GM13976 (cell line): ENCODE data around the gene URB1.

Source experiments
- DNase-seq: peaks from one replicate; pipeline ENCODE4 v3.0.0; 2012; ENCODE audit warnings: low spot score
- CTCF ChIP-seq: IDR thresholded peaks from 2 replicates; pipeline ENCODE4 v1.5.1; 2012; ENCODE audit warnings: borderline replicate concordance, mild to moderate bottlenecking; ENCODE audit not compliant: insufficient read depth; ENCODE audit errors: extremely low read depth, missing control alignments, control extremely low read depth
- in situ Hi-C: fragments of 300-500 bp; cut with MboI; formaldehyde crosslinking; loops from one replicate; pipeline ENCODE4 v1.12.0; 2022; ENCODE audit warnings: low sequenced_read_pairs, mixed read lengths, inconsistent platforms; ENCODE audit not compliant: unreplicated experiment

Gene URB1

GRCh38 chr21:32322676-32323075 lies 70.1 kb downstream of the URB1 start:
- TF ChIP-seq CTCF = no peak
- in situ Hi-C loops = no loop called here

GRCh38 chr21:32322103-32322502 lies 70.7 kb downstream of the URB1 start:
- DNase-seq = no peak
- no peak for TF ChIP-seq CTCF
- in situ Hi-C loops = no loop called here

More at GRCh38 chr21:32322676-32323075, 70.1 kb downstream of the URB1 start:
- DNase-seq = no peak

GRCh38 chr21:32321480-32321879 lies 71.3 kb downstream of the URB1 start:
- DNase-seq = no peak
- TF ChIP-seq CTCF = no peak
- in situ Hi-C loops = no loop called here

GRCh38 chr21:32320726-32321125 lies 72.1 kb downstream of the URB1 start:
- DNase-seq = no peak
- TF ChIP-seq CTCF = no peak
- in situ Hi-C loops = no loop called here

- in situ Hi-C loops = no loop called here
- DNase-seq = no peak
- no peak for TF ChIP-seq CTCF
Observed at GRCh38 chr21:32320059-32320458, 72.8 kb downstream of the URB1 start.

- in situ Hi-C loops = no loop called here
- TF ChIP-seq CTCF = no peak
Observed at GRCh38 chr21:32319012-32319411, 73.8 kb downstream of the URB1 start.

GRCh38 chr21:32317726-32318125 lies 75.1 kb downstream of the URB1 start:
- in situ Hi-C loops = no loop called here
- TF ChIP-seq CTCF = no peak
- no peak for DNase-seq

More at GRCh38 chr21:32319012-32319411, 73.8 kb downstream of the URB1 start:
- DNase-seq = no peak
